ENCODE measurements around the gene CHCHD10. TPM values are rescaled to one million over a fixed set of nuclear protein-coding genes. Genes with fewer than 3 reads are reported as not detected.

Gene CHCHD10
- total and polyA plus RNA-seq, 10 of the 15 experiments (the other 5 are each of a cell fraction or from before 2014, with no cell fraction given) = 13.2 to 241 (median 128) TPM

- POLR2A ChIA-PET = interaction anchor here (0.6 kb wide), 1 partner anchor 9 kb away, joined by 3 read pairs; no protein-coding TSS in a partner anchor
- in situ Hi-C loops (cut with MboI) = no loop called here
- RAD21 ChIA-PET (ENCODE audit: unreplicated experiment) = no interaction called here
- Histone ChIP-seq H3K36me3 (ENCODE audit: control insufficient read depth in 2 of 2, insufficient read depth in 2 of 2, low read length in 1 of 2) (no peaks in the 10 kb centered on the region), H3K4me2 (ENCODE audit: control insufficient read depth, insufficient read depth) (no peak overlapping the region), H3K27ac (ENCODE audit: control insufficient read depth, insufficient read depth) (no peak overlapping the region), H4K20me1 (ENCODE audit: control insufficient read depth, insufficient read depth) (no peaks in the 10 kb centered on the region), H3K79me2 (ENCODE audit: control insufficient read depth, insufficient read depth, low read length) (no peaks in the 10 kb centered on the region), H3K4me1 (ENCODE audit: control insufficient read depth, insufficient read depth, low read length) (peaks cover 29% of the 10 kb centered on the region), H3K4me3 (no peak overlapping the region), H3K27me3 (replicated peaks in 1 of 2; ENCODE audit: control insufficient read depth in 2 of 2, insufficient read depth in 2 of 2, low read length in 1 of 2) (no peaks in the 10 kb centered on the region), H2AFZ (ENCODE audit: control insufficient read depth, low read depth, low read length) (no peak overlapping the region), H3K9me3 (replicated peaks; ENCODE audit: control insufficient read depth, insufficient read depth, low read length) (no peaks in the 10 kb centered on the region), H3K9ac (ENCODE audit: control insufficient read depth, insufficient read depth, low read length) (no peak overlapping the region)
- SMC1A ChIA-PET (ENCODE audit: uncharacterized antibody, unreplicated experiment) = interaction anchor here (0.6 kb wide), 1 partner anchor 13 kb away, joined by 3 read pairs; no protein-coding TSS in a partner anchor
- FAIRE-seq (no peak), ATAC-seq (no peak), DNase-seq (ENCODE audit: low read depth, low spot score) (no peak)
- no TSS peak for BruUV-seq (replicated peaks)
- peak; percentile 13; the same call in 1 of the 2 replicates for TF ChIP-seq RUNX3 (IDR thresholded peaks at IDR 0.05; ENCODE audit: low read length)
- TF ChIP-seq PKNOX1 (IDR thresholded peaks at IDR 0.05) = peak; percentile 67
- TF ChIP-seq SIX5 (IDR thresholded peaks at IDR 0.05; ENCODE audit: low read depth, low read length, severe bottlenecking) = no peak
- 58% methylated on average over 3 of the region's 4 CpGs for WGBS (ENCODE audit: insufficient coverage, insufficient replicate concordance, low lambda C conversion rate, missing lambda C conversion rate)
- intact Hi-C loops (cut with micrococcal nuclease; ENCODE audit: unreplicated experiment) = no loop called here
- CTCF ChIA-PET = interaction anchor here (0.7 kb wide), 1 partner anchor 129 kb away, joined by 3 read pairs; no protein-coding TSS in a partner anchor
Measured at GRCh38 chr22:23756891-23757290, 10.9 kb downstream of the CHCHD10 start.

GRCh38 chr22:23755711-23756110 lies 12.1 kb downstream of the CHCHD10 start:
- ATAC-seq (no peak), DNase-seq (ENCODE audit: low read depth, low spot score) (no peak), FAIRE-seq (no peak)
- no peak overlapping the region for H3K4me3 ChIP-seq
- no peaks in the 10 kb centered on the region for H3K79me2 ChIP-seq (ENCODE audit: control insufficient read depth, insufficient read depth, low read length)
- no TSS peak for BruUV-seq (replicated peaks)
- SMC1A ChIA-PET (ENCODE audit: uncharacterized antibody, unreplicated experiment) = interaction anchor here (1.0 to 2.0 kb wide), 2 partner anchors 11 to 56 kb away, joined by 3 to 7 read pairs; partner anchors contain the start of gene CHCHD10
- intact Hi-C loops (cut with micrococcal nuclease; ENCODE audit: unreplicated experiment) = no loop called here
- no peak overlapping the region for H3K4me2 ChIP-seq (ENCODE audit: control insufficient read depth, insufficient read depth)
- H3K36me3 ChIP-seq (ENCODE audit: control insufficient read depth in 2 of 2, insufficient read depth in 2 of 2, low read length in 1 of 2) = no peaks in the 10 kb centered on the region
- no peaks in the 10 kb centered on the region for H3K27me3 ChIP-seq (replicated peaks in 1 of 2; ENCODE audit: control insufficient read depth in 2 of 2, insufficient read depth in 2 of 2, low read length in 1 of 2)
- RAD21 ChIA-PET (ENCODE audit: unreplicated experiment) = interaction anchor here (1.6 kb wide), 1 partner anchor 34 kb away, joined by 3 read pairs; no protein-coding TSS in a partner anchor
- TF ChIP-seq SREBF1 (IDR thresholded peaks at IDR 0.05; ENCODE audit: low read length) (no peak), KAT2A (conservative IDR thresholded peaks at IDR 0.05; ENCODE audit: control insufficient read depth, low read depth, low read length) (no peak), ZBED1 (IDR thresholded peaks at IDR 0.05; ENCODE audit: borderline replicate concordance) (no peak), SMARCA5 (IDR thresholded peaks at IDR 0.05) (no peak), NFYB (IDR thresholded peaks at IDR 0.05; ENCODE audit: insufficient read depth, low read depth, low read length) (no peak), IRF4 (IDR thresholded peaks at IDR 0.05; ENCODE audit: low read depth, low read length) (no peak), SP1 (IDR thresholded peaks at IDR 0.05; ENCODE audit: low read depth, low read length) (no peak), RAD21 (IDR thresholded peaks at IDR 0.05; ENCODE audit: insufficient read depth, low read depth, low read length) (no peak), TARDBP (IDR thresholded peaks at IDR 0.05; ENCODE audit: borderline replicate concordance) (no peak)
- no peak overlapping the region for H3K9ac ChIP-seq (ENCODE audit: control insufficient read depth, insufficient read depth, low read length)
- in situ Hi-C loops (cut with MboI) = no loop called here
- 59% methylated on average over 8 of the region's 8 CpGs for whole genome bisulfite sequencing (ENCODE audit: insufficient coverage, insufficient replicate concordance, low lambda C conversion rate, missing lambda C conversion rate)
- H3K4me1 ChIP-seq (ENCODE audit: control insufficient read depth, insufficient read depth, low read length) = peaks cover 30% of the 10 kb centered on the region
- no peaks in the 10 kb centered on the region for H4K20me1 ChIP-seq (ENCODE audit: control insufficient read depth, insufficient read depth)
- POLR2A ChIA-PET = interaction anchor here (1.0 to 1.4 kb wide), 3 partner anchors 8 to 11 kb away, joined by 3 to 7 read pairs (median 3); no protein-coding TSS in a partner anchor
- H2AFZ ChIP-seq (ENCODE audit: control insufficient read depth, low read depth, low read length) = no peak overlapping the region
- H3K9me3 ChIP-seq (replicated peaks; ENCODE audit: control insufficient read depth, insufficient read depth, low read length) = no peaks in the 10 kb centered on the region
- H3K27ac ChIP-seq (ENCODE audit: control insufficient read depth, insufficient read depth) = no peak overlapping the region
- CTCF ChIA-PET = interaction anchor here (0.8 to 1.9 kb wide), 2 partner anchors 11 to 165 kb away, joined by 3 to 8 read pairs; no protein-coding TSS in a partner anchor

Data from GM12878 (cell line).